ENCODE data around the gene RAP1B. TPM values are rescaled to one million over a fixed set of nuclear protein-coding genes. Genes with fewer than 3 reads are reported as not detected.

RAP1B gene
- total RNA-seq, 2 donors from 2014 or later, result 105 to 145 TPM

DNA sequence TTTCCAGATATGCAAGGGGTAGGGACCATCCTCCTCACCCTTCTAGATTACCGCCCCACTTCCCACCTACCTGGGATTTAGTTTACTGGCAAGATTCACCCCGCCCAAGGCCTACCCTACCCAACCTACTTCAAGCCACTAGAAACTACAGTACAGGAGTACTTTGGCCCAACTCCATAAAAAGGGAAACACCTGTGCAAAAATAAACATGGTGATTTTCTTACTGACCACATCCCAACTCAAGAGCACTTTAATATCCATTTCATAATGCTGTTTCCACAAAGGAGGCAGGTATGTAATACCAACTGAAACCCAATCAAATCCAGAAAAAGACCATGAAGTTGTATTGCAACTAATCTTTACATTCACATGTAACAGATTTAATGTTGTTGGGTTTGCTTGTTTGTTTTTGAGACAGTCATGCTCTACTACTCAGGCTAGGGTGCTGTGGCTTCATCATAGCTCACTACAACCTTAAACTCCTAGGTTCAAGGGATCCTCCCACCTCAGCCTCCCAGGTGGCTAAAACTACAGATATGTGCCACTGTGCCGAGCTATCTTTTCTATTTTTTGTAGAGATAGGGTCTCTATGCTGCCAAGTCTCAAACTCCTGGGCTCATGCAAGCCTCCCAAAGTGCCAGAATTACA is 41.7 kb upstream of the RAP1B start:
- no peak for DNase-seq (ENCODE audit: low spot score)
- Histone ChIP-seq H3K9me3 (no peaks in the 10 kb centered on the region), H3K4me1 (replicated peaks) (no peaks in the 10 kb centered on the region), H3K27me3 (replicated peaks; ENCODE audit: insufficient read depth) (no peaks in the 10 kb centered on the region), H3K4me3 (no peak overlapping the region), H3K27ac (no peak overlapping the region), H3K36me3 (no peaks in the 10 kb centered on the region)
- WGBS, result 95% methylated on average over 3 of the region's 3 CpGs
- TF ChIP-seq, protein P1, sequence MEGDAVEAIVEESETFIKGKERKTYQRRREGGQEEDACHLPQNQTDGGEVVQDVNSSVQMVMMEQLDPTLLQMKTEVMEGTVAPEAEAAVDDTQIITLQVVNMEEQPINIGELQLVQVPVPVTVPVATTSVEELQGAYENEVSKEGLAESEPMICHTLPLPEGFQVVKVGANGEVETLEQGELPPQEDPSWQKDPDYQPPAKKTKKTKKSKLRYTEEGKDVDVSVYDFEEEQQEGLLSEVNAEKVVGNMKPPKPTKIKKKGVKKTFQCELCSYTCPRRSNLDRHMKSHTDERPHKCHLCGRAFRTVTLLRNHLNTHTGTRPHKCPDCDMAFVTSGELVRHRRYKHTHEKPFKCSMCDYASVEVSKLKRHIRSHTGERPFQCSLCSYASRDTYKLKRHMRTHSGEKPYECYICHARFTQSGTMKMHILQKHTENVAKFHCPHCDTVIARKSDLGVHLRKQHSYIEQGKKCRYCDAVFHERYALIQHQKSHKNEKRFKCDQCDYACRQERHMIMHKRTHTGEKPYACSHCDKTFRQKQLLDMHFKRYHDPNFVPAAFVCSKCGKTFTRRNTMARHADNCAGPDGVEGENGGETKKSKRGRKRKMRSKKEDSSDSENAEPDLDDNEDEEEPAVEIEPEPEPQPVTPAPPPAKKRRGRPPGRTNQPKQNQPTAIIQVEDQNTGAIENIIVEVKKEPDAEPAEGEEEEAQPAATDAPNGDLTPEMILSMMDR (IDR thresholded peaks at IDR 0.05), result no peak
- TF ChIP-seq POLR2A (IDR thresholded peaks at IDR 0.05) (no peak), POLR2AphosphoS5 (IDR thresholded peaks at IDR 0.05) (no peak)
- intact Hi-C loops (cut with DNase I), result no loop called here

DNA sequence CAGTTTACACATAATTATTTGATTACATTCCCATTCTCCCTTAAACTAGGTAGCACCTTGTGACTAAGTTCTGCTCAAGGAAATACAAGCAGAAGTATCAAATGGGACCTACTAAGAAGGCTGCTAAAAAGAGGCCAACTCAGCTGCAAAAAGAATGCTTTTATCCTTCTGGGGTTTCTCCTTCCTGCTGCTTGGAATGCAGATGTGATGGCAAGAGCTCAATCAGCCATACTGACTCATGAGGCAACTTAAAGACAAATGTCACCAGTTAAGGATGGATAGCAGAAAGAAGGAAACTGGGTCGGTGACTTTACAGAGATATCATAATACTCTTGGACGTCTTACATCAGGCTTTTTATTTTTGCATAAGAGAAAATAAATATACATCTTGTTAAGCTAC is 38.0 kb upstream of the RAP1B start:
- WGBS, result 84% methylated on average over 2 of the region's 2 CpGs
- Histone ChIP-seq H3K36me3 (no peaks in the 10 kb centered on the region), H3K4me1 (replicated peaks) (no peaks in the 10 kb centered on the region), H3K4me3 (no peak overlapping the region), H3K9me3 (no peaks in the 10 kb centered on the region), H3K27me3 (replicated peaks; ENCODE audit: insufficient read depth) (no peaks in the 10 kb centered on the region), H3K27ac (no peak overlapping the region)
- TF ChIP-seq POLR2A (IDR thresholded peaks at IDR 0.05) (no peak), POLR2AphosphoS5 (IDR thresholded peaks at IDR 0.05) (no peak)
- TF ChIP-seq, protein P1 (IDR thresholded peaks at IDR 0.05), result no peak
- no peak for DNase-seq (ENCODE audit: low spot score)
- intact Hi-C loops (cut with DNase I), result no loop called here

DNA sequence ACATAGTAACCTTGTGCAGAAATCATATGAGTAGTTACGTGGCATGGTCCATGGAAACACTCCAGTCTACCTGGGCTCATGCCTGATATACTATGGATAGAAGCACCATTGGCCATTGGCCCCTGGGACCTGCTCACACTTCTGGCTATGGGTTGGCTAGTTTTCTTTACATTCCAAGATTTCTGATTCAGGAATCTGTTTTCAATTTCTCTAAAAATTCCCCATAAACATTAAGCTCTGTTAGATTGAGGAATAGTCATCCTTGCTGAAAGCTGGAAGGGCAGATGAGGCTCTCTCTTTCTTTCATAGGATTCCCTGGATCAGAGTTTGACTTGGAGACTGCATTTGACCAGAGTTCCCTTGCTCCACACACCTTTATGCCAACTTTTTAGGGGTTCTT is 37.3 kb upstream of the RAP1B start:
- TF ChIP-seq, protein P1 (IDR thresholded peaks at IDR 0.05), result no peak
- TF ChIP-seq POLR2A (IDR thresholded peaks at IDR 0.05) (no peak), POLR2AphosphoS5 (IDR thresholded peaks at IDR 0.05) (no peak)
- DNase-seq (ENCODE audit: low spot score), result no peak
- Histone ChIP-seq H3K9me3 (no peaks in the 10 kb centered on the region), H3K27me3 (replicated peaks; ENCODE audit: insufficient read depth) (no peaks in the 10 kb centered on the region), H3K4me1 (replicated peaks) (no peaks in the 10 kb centered on the region), H3K4me3 (no peak overlapping the region), H3K27ac (no peak overlapping the region), H3K36me3 (no peaks in the 10 kb centered on the region)
- WGBS, result 100% methylated on average over 1 of the region's 1 CpG
- intact Hi-C loops (cut with DNase I), result no loop called here

DNA sequence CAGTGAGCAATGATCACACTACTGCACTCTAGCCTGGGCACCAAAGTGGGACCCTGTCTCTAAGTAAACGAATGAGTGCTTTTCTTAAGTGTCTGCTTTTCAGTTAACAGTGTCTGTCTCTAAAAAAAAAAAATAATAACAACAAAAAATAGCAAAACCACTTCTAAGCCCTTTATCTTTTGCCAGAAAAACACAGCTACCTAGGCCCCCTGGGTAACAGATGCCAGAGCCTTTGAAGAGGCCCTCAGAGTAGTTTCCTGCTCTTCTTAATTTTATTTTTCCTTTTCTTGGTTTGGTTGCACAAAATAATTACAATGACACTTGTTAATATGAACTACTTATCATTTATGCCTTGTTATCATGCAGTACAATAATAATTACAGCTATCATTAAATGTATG is 32.8 kb upstream of the RAP1B start:
- intact Hi-C loops (cut with DNase I), result no loop called here
- DNase-seq (ENCODE audit: low spot score), result no peak
- Histone ChIP-seq H3K9me3 (no peaks in the 10 kb centered on the region), H3K36me3 (no peaks in the 10 kb centered on the region), H3K4me1 (replicated peaks) (no peaks in the 10 kb centered on the region), H3K27ac (no peak overlapping the region), H3K4me3 (no peak overlapping the region), H3K27me3 (replicated peaks; ENCODE audit: insufficient read depth) (no peaks in the 10 kb centered on the region)
- TF ChIP-seq POLR2AphosphoS5 (IDR thresholded peaks at IDR 0.05) (no peak), POLR2A (IDR thresholded peaks at IDR 0.05) (no peak)
- TF ChIP-seq, protein P1 (IDR thresholded peaks at IDR 0.05), result no peak
- 100% methylated on average over 1 of the region's 1 CpG for WGBS

DNA sequence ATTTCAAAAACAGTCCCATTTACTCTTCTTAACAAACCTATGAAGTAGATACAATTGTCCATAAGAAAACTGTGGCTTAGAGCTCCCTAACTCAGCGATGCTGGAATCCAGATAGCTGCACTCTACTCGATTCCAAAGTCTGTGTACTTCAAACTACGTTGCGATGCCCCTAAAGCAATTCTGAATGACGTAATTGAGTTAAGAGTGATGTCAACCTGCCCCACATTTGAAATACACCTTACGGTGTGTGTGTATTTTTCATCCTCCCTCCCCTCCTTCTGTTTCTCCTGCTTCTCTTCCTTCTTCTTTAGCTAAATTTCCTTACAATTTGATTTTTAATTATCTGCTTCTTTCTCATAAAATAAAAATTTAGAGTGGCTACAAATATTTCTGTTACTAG is 31.9 kb upstream of the RAP1B start:
- H3K4me3 ChIP-seq, result no peak overlapping the region
- WGBS, result 85% methylated on average over 6 of the region's 6 CpGs
- no peaks in the 10 kb centered on the region for H3K4me1 ChIP-seq (replicated peaks)
- no peak overlapping the region for H3K27ac ChIP-seq
- no peaks in the 10 kb centered on the region for H3K36me3 ChIP-seq
- no peak for TF ChIP-seq POLR2A (IDR thresholded peaks at IDR 0.05)
- no peaks in the 10 kb centered on the region for H3K27me3 ChIP-seq (replicated peaks; ENCODE audit: insufficient read depth)
- intact Hi-C loops (cut with DNase I), result no loop called here
- H3K9me3 ChIP-seq, result no peaks in the 10 kb centered on the region
- DNase-seq (ENCODE audit: low spot score), result no peak

All from prostate gland (tissue), 2 donors.